Measurements from ENCODE around the gene PCDHGA1. TPM values are rescaled to one million over a fixed set of nuclear protein-coding genes. Genes with fewer than 3 reads are reported as not detected.

PCDHGA1 gene
- polyA plus RNA-seq, 1 donor from 2014 or later: 0.19 TPM

DNA sequence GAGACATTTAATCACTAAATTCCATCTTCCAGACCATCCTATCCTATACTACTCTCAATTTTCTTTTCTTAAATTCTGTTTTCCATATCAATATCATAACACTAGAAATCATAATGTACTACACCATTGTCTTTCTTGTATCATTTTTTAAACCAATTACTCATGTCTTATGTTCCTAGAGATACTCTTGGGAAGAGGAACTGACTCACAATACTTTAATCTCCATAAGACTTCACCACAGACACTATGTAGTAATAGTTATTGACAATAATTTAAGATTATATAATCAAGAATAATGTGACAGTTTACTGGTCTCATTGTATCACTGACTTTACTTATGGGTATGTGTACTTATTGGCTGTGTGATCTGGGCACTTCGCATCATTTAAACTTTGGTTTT lies 202.4 kb downstream of the PCDHGA1 start:
- Histone ChIP-seq H3F3A (ENCODE audit: insufficient read depth, low read length, poor library complexity, severe bottlenecking) (no peaks in the 10 kb centered on the region), H3K4me3 (ENCODE audit: low read length) (no peak overlapping the region), H3K9me3 (ENCODE audit: low read length) (no peaks in the 10 kb centered on the region), H3K4me2 (ENCODE audit: low read length) (no peak overlapping the region), H2AFZ (ENCODE audit: low read depth, low read length) (no peak overlapping the region), H3K9ac (ENCODE audit: low read length) (no peak overlapping the region), H3K27me3 (ENCODE audit: insufficient read depth, low read depth, low read length) (no peaks in the 10 kb centered on the region), H3K79me2 (replicated peaks; ENCODE audit: insufficient read depth, low read length) (no peaks in the 10 kb centered on the region), H3K36me3 (ENCODE audit: insufficient read depth, low read length) (peaks cover 9% of the 10 kb centered on the region), H4K20me1 (ENCODE audit: insufficient read depth) (no peaks in the 10 kb centered on the region), H3K9me2 (ENCODE audit: insufficient read depth, low read length) (no peaks in the 10 kb centered on the region), H3K27ac (ENCODE audit: low read length) (no peak overlapping the region)
- TF ChIP-seq, protein P1, sequence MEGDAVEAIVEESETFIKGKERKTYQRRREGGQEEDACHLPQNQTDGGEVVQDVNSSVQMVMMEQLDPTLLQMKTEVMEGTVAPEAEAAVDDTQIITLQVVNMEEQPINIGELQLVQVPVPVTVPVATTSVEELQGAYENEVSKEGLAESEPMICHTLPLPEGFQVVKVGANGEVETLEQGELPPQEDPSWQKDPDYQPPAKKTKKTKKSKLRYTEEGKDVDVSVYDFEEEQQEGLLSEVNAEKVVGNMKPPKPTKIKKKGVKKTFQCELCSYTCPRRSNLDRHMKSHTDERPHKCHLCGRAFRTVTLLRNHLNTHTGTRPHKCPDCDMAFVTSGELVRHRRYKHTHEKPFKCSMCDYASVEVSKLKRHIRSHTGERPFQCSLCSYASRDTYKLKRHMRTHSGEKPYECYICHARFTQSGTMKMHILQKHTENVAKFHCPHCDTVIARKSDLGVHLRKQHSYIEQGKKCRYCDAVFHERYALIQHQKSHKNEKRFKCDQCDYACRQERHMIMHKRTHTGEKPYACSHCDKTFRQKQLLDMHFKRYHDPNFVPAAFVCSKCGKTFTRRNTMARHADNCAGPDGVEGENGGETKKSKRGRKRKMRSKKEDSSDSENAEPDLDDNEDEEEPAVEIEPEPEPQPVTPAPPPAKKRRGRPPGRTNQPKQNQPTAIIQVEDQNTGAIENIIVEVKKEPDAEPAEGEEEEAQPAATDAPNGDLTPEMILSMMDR (IDR thresholded peaks at IDR 0.05; ENCODE audit: poor library complexity, severe bottlenecking): no peak
- TF ChIP-seq EZH2 (IDR thresholded peaks at IDR 0.05; ENCODE audit: borderline replicate concordance, insufficient read depth, low read length, poor library complexity, severe bottlenecking) (no peak), EP300 (conservative IDR thresholded peaks at IDR 0.05; ENCODE audit: poor library complexity, severe bottlenecking) (no peak)

- H3K27ac ChIP-seq (ENCODE audit: low read length): no peak overlapping the region
- H2AFZ ChIP-seq (ENCODE audit: low read depth, low read length): no peak overlapping the region
- no peaks in the 10 kb centered on the region for H3F3A ChIP-seq (ENCODE audit: insufficient read depth, low read length, poor library complexity, severe bottlenecking)
- H3K36me3 ChIP-seq (ENCODE audit: insufficient read depth, low read length): no peaks in the 10 kb centered on the region
- no peaks in the 10 kb centered on the region for H3K9me3 ChIP-seq (ENCODE audit: low read length)
- no peaks in the 10 kb centered on the region for H3K27me3 ChIP-seq (ENCODE audit: insufficient read depth, low read depth, low read length)
- TF ChIP-seq SMC3 (conservative IDR thresholded peaks at IDR 0.05; ENCODE audit: poor library complexity): no peak
- no peak for TF ChIP-seq POLR2AphosphoS5 (IDR thresholded peaks at IDR 0.05)
- TF ChIP-seq, protein P1 (IDR thresholded peaks at IDR 0.05; ENCODE audit: poor library complexity, severe bottlenecking): no peak
- TF ChIP-seq RAD21 (conservative IDR thresholded peaks at IDR 0.05): no peak
- TF ChIP-seq TAF1 (IDR thresholded peaks at IDR 0.05; ENCODE audit: low read depth): no peak
- TF ChIP-seq, protein P2, sequence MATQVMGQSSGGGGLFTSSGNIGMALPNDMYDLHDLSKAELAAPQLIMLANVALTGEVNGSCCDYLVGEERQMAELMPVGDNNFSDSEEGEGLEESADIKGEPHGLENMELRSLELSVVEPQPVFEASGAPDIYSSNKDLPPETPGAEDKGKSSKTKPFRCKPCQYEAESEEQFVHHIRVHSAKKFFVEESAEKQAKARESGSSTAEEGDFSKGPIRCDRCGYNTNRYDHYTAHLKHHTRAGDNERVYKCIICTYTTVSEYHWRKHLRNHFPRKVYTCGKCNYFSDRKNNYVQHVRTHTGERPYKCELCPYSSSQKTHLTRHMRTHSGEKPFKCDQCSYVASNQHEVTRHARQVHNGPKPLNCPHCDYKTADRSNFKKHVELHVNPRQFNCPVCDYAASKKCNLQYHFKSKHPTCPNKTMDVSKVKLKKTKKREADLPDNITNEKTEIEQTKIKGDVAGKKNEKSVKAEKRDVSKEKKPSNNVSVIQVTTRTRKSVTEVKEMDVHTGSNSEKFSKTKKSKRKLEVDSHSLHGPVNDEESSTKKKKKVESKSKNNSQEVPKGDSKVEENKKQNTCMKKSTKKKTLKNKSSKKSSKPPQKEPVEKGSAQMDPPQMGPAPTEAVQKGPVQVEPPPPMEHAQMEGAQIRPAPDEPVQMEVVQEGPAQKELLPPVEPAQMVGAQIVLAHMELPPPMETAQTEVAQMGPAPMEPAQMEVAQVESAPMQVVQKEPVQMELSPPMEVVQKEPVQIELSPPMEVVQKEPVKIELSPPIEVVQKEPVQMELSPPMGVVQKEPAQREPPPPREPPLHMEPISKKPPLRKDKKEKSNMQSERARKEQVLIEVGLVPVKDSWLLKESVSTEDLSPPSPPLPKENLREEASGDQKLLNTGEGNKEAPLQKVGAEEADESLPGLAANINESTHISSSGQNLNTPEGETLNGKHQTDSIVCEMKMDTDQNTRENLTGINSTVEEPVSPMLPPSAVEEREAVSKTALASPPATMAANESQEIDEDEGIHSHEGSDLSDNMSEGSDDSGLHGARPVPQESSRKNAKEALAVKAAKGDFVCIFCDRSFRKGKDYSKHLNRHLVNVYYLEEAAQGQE (IDR thresholded peaks at IDR 0.05; ENCODE audit: borderline replicate concordance): no peak
- TF ChIP-seq EZH2 (IDR thresholded peaks at IDR 0.05; ENCODE audit: borderline replicate concordance, insufficient read depth, low read length, poor library complexity, severe bottlenecking): no peak
- TF ChIP-seq EP300 (conservative IDR thresholded peaks at IDR 0.05; ENCODE audit: poor library complexity, severe bottlenecking): no peak
- TF ChIP-seq MXI1 (conservative IDR thresholded peaks at IDR 0.05; ENCODE audit: poor library complexity, severe bottlenecking): no peak
- H3K4me3 ChIP-seq (ENCODE audit: low read length): no peak overlapping the region
- H3K79me2 ChIP-seq (replicated peaks; ENCODE audit: insufficient read depth, low read length): no peaks in the 10 kb centered on the region
- no peak overlapping the region for H3K9ac ChIP-seq (ENCODE audit: low read length)
- H4K20me1 ChIP-seq (ENCODE audit: insufficient read depth): no peaks in the 10 kb centered on the region
- no peak overlapping the region for H3K4me2 ChIP-seq (ENCODE audit: low read length)
- H3K9me2 ChIP-seq (ENCODE audit: insufficient read depth, low read length): no peaks in the 10 kb centered on the region
Observed at GRCh38 chr5:141533897-141534296, 203.6 kb downstream of the PCDHGA1 start.
